ENCODE data around the gene PPM1N.

DNA sequence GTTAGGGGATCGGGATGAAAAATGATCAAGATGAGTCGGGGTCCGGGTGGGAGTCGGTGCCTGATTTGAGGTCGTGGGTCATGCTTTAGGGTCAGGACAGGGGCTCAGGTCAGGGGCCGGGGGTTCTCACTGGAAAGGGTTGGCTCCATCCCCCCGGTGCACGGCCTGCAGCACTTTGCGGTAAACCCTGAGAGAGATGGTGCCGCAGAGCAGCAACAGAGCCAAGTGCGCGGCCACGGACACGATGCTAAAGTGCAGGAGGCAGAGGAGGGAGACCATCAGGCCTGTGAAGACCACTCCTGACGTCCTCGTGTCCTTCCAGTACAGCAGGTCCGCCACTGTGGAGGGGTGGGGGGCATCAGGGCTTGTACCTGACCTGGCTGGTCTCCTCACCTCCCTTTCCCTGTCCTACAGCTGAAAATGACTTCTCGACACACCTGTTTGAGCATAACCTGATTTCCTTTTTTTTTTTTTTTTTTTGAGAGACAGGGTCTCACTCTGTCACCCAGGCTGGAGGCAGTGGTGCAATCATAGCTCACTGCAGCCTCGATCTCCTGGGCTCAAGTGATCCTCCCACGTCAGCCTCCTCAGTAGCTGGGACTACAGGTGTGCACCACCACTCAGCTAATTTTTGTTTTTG lies 8.9 kb upstream of the PPM1N start:
- TF ChIP-seq, protein P1, sequence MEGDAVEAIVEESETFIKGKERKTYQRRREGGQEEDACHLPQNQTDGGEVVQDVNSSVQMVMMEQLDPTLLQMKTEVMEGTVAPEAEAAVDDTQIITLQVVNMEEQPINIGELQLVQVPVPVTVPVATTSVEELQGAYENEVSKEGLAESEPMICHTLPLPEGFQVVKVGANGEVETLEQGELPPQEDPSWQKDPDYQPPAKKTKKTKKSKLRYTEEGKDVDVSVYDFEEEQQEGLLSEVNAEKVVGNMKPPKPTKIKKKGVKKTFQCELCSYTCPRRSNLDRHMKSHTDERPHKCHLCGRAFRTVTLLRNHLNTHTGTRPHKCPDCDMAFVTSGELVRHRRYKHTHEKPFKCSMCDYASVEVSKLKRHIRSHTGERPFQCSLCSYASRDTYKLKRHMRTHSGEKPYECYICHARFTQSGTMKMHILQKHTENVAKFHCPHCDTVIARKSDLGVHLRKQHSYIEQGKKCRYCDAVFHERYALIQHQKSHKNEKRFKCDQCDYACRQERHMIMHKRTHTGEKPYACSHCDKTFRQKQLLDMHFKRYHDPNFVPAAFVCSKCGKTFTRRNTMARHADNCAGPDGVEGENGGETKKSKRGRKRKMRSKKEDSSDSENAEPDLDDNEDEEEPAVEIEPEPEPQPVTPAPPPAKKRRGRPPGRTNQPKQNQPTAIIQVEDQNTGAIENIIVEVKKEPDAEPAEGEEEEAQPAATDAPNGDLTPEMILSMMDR (IDR thresholded peaks at IDR 0.05 in 4 of 5, conservative IDR thresholded peaks at IDR 0.05 in 1 of 5), result no peak
- TF ChIP-seq POLR2A (IDR thresholded peaks at IDR 0.05), result no peak
